GM19193 (cell line): Measurements from ENCODE around the gene SRRT.

Experiments used
- POLR2A ChIP-seq: IDR thresholded peaks from 4 replicates; pipeline ENCODE4 v1.6.1; 2011; ENCODE audit not compliant: insufficient read depth, insufficient read length; ENCODE audit errors: extremely low read depth

Gene SRRT

GRCh38 chr7:100929808-100930174, 54.9 kb downstream of the SRRT start:
- no peak for TF ChIP-seq POLR2A

DNA sequence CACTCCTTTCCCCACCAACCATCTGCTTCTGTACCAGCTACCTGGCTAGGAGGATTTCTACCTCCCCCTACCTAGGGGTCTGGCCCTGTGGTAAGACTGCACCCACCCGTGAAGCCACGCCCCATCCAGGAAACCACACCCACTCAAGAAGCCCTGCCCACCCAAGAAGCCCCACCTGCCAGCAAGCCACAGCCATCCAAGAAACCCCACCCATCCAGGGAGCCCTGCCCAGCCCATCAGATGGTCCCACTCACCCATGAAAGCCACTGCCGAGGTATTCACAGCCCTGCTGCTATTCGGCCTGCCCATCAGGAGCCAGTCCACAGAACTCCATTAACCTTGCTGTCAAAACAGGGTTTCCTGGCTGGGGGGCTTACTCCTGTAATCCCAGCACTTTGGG, 58.8 kb downstream of the SRRT start:
- TF ChIP-seq POLR2A = no peak
